Activated naive CD4-positive, alpha-beta T cell treated with Interleukin-2 at 50 U/mL for 16 hours (primary cell): ENCODE data around the gene ARHGAP15.
A peak's percentile ranks its signal among the peaks of the same experiment; 100 is the strongest.

Experiments used
- DNase-seq: peaks from one replicate; pipeline ENCODE4 v3.0.0-alpha.2; 2020

Gene ARHGAP15

DNA sequence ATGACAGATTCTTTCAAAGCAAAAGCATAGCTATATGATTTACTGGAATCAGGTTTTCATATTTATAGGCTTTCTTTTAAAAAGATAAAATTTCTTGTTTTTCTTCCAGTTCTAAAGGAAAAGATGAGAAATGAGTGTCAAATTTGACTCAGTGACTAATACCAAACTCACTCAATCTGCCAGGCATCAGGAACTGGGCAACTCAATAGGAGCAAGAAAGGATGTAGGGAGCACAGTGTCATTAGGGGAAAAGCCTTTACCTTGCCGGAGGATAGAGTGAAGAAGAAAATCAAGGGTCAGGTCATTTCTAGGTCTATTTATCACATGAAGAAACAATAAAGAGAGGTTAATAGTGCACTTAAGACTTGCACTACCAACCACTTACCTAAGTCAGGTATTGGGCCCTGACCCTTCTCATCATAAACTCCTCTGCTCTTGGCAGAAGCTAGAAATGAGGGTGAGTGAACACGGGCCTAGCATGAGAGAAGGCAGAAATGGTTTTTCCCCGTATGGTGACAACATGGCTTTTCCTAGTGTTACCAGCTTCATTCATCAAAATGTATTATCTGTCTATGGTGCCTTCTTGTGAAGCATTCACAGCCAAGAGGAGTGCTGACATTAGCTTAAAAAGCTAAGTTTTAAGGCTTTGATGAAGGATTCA lies 151.0 kb downstream of the ARHGAP15 start:
- DNase-seq, result no peak

DNA sequence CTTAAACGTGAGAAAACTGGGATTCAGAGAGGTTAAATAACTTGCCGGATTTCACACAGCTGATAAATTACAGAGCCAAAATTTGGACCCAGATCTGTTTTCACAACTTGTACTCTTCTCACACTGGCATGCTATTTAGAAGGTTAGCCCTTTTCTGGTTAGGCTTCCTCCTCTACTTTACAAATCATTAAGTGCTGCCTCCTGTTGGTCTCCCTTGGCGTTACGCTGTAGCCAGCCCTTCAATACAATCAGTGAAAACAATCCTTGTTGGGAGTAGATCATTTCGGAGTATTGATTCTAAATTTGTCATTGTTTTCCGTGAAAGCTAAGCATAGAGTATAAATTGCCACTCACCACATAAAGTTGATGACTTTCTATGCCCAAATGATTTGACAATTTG lies 153.5 kb downstream of the ARHGAP15 start:
- peak; percentile 25 for DNase-seq

DNA sequence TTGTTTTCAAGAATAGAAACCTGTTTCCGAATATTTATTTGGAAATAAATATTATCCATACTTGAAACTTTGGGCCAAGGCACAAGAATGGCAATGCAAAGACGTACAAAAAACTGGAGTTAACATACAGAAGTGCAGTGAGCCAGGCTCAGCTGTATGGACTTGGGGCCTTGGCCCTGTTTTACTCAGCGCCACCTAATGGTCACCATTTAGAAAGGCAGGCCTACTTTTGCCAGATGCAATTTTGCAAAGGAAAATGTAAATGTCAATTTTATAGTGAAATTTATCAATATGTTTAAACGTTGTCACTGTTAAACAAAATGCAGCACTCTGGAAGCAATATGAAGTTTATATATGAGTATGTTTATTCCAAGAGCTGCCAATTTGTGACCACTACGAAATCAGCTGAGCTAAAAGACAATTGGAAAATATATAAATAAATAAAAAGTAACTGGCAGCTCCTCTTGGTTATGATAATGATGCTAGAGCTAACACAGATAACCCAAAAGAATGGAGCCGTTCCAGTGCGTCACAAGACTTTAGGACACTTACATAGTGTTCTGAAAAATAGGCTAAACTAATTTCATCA lies 155.0 kb downstream of the ARHGAP15 start:
- DNase-seq, result peak; percentile 30

DNA sequence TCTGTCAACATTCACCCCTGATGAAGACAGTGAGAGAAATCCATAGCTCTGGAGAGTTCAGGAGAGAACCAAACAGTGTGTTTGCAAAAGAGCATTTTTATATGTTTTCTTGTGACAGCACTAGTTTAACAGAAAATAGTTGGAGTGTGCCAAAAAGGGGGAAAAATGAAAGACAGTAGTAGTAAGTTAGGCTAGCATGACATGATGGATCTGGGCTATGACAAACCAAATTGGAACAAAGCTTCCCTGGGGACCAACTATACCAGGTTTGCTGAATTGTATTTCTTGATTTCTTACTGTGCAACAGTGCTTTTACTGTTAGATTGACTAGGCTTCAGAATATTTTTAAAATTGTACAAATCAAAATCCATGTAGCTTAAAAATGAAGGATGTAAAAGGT lies 159.8 kb downstream of the ARHGAP15 start:
- no peak for DNase-seq

DNA sequence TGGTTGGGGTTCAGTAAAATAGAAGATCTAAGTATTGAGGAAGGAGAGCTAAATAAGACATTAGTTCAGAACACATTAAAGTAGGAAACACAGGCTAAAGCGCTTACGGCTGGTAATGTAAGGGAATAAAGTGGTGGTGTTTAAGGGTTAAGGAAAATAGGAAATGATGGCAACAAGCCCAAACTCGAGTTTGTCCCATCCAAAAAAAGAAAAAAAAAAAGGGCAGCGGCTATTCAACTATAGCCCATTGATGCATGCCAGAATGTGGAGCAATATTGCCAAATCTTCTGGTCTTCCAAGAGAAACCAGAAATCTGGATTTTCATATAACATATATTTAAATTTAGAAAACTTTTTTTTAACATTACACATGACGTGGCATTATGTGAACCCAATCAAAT lies 161.0 kb downstream of the ARHGAP15 start:
- no peak for DNase-seq

DNA sequence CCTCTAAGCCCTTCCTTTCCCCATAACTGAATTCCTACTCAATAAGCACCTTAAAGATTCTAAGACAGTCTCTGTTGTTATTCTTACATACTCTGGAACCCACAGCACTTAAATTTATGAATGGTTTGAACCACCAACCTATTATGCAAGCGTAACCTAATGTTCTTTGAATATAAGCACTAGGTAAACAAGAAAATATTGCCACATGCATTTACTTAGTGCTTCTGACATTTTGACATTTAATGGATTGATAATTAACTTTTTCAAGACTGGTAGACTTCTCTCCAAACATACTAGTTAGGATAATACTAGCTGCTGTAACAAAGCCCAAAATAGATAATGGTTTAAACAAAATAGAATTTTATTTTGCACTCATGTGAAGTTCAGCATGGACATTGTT lies 164.8 kb downstream of the ARHGAP15 start:
- DNase-seq, result no peak

DNA sequence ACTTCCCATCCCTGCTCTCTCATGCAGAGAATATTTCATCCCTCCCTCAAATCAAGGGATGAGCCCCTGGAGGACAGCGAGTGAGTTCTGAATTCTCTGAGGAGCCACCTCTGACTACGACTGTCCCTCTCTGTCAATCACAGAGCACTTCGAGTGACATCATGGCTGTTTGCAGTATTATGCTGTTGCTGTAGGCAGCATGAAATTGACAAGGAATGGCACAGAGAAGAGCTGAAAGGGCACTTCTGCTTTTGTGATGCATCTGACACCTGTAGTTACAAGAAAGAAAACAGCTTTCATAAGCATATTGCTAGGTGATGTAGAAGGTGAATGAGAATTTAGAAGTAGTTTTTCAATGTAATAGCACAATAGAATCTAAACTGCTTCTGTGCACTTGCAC lies 166.9 kb downstream of the ARHGAP15 start:
- no peak for DNase-seq

DNA sequence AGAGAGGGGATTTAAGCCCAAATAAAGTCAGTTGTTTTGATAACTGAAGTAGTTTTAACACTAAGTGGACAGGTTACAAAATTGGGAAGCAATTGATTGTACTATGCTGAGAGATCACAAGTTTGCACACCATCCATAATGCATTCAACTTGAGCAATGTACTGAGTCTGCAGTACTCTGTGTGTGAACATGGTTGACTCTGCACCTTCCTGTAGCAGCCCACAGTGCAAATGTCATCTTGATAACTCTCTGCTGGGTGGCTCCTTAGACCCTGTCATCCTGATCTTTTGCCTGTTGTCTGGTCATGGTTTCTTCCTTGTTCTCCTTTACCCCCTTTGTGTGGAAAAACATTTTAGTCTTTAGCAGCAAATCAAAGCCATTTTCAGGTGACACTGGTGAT lies 168.0 kb downstream of the ARHGAP15 start:
- no peak for DNase-seq

DNA sequence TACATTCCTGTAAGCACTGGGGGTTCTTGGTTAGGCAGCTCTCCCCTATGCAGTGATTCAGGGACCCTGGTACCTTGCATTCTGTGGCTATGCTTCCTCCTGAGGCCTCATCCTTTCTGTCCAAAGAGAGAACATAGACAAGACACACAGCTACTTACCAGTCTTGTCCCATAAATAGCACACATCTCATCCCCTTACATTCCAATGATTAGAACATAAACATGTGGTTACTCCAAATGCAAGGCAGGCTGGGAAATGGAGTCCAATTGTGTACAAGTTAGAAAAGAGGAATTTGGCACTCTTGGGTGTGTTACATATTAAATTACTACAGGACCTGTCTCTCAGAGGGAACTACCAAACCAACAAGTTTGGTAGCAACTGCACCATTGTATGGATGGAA lies 171.3 kb downstream of the ARHGAP15 start:
- DNase-seq, result no peak

DNA sequence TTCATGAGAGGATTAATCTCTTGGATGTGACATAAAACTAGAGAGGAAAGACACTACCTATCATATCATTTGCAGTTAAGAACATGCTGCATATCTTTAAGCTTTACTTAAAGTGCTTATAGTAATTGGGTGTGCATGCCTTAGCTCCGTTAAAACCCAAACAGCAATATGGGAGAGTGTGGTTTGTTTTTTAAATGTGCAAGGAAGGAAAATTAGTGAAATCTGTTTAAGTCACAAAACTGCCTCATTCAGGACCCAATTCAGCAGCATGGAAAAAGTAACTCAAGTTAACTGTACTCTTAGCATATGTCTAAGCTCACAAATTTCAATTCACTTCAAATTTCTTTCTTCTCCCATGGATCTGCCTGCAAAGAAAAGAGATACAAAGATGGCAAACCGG lies 182.2 kb downstream of the ARHGAP15 start:
- DNase-seq, result no peak

DNA sequence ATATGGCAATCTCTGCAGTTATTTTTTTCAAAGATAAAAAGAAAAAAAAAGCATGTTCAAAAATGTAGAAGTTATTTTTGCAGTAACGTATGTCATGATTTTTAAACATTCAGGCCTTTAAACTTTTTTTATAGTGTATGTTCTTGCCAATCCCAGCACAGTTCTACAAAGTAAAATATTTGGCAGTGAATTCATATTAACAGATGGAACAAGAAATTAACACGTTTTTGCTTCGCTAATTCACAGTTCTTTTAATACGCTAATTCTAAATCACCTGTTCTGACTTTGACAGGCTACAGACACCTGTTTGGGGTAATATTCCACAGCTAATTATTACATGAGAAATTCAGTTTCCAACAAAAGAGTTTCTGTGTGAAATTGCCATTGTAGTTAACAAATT lies 183.2 kb downstream of the ARHGAP15 start:
- DNase-seq, result no peak

DNA sequence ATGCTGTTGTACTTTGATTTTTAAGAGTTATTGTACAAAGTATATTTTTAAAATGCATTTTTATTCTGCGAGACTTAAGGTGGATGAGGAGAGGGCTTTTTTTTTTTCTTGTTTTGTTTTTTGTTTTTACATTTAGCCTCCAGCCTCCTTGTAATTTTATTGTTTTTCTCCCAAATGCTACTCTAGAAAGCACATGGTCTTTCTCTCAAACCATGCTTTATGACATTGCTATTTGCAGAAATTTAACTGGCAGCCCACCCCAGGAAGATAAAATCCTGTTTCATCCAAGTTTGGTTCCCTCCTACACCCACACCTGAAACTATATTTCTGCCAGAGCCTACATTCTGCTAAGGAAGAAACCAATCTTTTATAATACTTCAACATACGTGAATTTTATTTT lies 184.6 kb downstream of the ARHGAP15 start:
- no peak for DNase-seq

DNA sequence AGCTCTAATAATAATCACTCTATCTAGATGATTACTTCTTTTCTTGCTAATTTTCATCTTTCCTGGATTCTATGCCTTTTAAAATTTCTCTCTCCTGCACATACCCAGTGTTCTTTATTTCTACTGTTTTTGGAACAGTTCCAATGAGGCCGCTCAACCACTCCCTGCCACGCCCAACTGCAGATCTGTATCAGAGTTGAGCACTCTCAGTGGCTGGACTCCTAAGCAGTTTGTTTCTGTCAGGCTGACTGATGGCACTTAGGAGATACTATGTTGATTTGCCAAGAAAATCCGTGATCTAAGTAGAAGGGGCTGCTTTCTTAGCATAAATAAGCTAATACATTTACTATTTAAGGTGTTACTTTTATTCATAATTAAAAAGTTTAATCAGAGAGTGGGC lies 192.8 kb downstream of the ARHGAP15 start:
- DNase-seq, result no peak

DNA sequence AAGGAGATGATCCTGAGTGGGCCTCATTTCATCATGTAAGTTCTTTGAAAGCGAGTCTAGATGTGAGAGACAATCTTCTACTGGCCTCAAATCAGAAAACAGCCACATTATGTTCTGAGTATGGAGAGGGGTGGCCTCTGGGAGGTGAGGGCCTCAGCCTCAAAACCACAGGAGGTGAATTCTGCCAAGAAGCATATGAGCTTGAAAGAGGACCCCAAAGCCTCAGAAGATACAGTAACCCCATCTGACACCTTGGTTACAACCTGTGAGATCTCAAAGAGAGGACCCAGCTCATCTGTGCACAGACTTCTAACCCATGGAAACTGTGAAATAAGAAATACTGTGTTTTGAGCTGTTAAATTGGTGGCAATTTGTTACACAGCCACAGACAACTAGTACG lies 200.1 kb downstream of the ARHGAP15 start:
- DNase-seq, result no peak

DNA sequence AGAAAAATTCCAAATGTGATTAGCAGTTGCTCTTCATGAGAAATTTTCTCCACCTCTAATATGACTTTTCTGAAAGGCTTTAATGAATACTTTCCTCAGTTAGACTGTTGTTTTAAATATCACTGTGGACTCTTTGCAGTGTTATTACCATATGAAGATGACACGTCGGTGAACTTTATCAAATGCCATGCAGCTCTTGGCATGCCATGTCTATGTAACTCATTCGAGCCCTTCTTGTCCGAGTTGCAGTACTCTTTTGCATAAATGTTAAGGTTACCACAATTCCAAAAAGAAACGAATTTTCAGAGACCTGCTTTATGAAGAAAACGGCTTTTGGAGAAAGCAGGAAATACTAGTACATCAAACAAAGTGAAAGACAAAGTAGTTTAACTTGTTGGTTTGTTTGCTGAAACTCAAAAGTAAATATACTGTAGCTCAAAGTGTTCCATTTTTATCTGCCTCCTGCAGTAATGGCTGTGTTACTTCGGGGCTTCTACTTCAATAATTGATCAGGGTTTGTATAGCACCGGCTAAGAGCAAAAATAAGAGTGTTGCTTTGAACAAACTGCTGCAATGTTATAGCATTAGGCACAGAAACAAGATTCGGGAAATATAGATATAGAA lies 204.1 kb downstream of the ARHGAP15 start:
- no peak for DNase-seq

DNA sequence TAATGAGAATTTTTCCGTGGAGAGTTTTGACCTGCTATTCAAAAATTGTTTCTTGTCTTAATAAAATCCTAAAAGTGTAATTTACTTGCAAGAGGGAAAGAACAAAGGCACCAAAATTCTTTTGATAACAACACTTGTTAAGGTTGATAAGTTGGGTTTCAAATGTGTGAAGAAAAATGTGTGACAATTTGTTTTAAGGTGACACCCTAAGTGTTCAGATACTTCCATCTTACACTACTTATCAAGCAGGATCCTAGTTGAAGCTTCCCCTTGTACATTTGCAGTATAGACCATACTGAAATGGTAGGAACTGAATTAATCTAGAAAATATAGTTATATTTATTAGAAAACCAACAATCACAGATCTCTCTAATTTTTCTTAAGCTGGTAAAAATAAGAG lies 204.6 kb downstream of the ARHGAP15 start:
- DNase-seq, result no peak

DNA sequence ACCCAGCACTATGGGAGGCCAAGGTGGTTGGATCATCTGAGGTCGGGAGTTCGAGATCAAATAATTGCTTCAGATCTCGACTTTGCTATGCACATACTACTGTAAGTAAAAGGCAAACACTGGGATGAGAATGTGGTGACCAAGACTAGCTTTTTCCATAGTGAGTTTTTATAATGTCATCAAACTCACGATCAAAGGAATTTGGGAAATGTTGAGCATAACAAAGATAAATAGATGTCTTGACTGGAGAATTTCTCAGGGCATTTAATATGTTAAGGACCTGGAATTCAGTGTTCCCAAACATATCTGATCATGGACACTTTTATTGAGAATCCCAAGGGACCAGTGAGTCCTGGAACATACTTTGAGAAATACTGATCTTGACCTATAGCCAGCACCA lies 205.6 kb downstream of the ARHGAP15 start:
- DNase-seq, result no peak

DNA sequence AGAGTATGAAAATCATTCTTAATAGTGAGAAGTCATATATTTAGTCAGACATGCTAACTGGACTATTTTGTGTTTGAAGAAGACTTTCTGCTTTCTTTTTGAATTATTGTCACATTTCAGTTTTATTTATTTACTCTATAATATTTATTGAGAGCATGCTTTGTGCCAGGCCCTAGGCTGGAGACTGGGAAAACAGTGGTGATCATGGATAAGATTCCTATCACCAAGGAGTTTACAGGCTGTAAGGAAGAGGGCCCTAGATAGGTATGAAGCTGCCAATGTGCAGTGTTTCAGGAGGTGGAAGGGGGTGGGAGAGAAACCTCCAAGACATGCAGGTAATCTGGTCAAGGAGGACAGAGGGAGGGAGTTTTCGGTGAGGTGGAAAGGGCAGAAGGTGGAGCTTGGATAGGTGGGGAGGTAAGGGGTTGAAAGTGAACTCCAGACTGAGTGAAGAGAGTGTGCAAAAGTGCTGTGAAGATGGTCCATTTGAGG lies 207.5 kb downstream of the ARHGAP15 start:
- DNase-seq, result no peak

DNA sequence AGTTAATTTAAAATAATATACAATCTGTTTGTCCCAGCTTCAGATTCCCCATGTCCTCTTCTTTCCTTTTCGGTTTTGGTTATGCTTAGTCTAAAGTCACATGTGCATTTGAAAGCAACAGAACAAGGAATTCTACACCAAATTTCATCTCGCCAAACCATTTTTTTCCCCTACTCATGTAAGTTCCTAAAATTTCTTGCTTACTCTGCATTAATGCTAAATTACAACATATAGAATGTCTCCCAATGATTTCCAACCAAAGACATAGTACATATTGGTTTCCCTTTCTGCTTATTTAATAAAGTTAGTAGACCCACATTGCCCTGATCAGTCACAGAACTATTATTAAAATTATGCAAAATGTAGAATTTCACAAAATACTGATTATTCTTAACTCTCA lies 212.3 kb downstream of the ARHGAP15 start:
- no peak for DNase-seq

DNA sequence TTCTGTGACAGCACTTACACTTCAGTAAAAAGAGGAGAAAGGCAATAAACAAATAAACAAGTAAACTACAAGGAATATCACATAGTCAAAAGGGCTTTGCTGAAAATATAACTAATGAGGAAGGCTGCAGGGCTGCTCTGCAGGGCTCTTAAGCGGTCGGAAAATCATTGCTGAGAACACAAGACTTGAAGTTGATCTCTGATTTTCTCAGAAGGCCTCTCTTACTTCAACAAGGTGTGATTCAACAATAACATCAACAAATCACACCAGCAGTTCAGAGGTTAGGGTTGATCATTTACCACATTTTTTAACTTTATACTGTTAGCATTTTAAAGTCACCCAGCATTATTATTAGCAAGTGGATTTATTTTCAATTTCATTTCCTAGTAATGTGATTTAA lies 215.6 kb downstream of the ARHGAP15 start:
- DNase-seq, result no peak

DNA sequence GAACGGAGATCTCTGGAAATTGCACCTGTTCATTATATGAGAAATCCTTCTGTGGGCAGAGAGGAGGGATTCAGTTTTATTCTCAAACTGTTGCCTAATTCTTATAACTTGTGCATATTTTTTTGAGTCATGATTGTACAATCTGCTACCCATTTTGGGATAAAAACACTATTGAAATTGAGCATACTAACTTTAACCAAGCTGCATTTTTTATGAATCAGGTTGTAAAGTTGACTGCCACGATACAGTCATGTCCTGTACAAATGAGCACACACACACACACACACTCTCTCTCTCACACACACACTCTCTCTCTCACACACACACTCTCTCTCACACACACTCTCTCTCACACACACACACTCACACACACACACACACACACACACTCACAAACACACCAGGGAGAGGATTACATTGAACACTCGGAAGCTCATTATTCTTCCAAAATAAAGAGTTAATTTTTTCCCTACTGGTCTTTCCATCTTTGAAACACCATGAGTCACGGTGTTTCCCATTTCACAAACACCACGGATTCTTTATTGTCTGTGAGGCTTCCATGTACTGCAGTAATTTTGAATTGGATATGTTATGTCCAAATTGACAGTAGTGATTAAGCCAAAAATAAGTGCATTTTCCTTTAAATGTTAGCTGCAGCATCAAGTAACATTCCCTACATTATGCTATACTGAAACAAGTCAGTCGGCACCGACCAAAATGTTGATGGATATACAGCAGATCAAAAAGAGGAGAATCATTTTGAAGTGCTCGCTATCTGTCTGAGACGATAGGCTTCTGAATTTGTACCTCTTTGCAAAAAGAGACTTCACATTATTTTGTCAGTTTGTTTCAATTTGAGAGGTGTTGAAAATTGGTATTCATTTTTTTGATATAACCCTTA lies 216.9 kb downstream of the ARHGAP15 start:
- no peak for DNase-seq

DNA sequence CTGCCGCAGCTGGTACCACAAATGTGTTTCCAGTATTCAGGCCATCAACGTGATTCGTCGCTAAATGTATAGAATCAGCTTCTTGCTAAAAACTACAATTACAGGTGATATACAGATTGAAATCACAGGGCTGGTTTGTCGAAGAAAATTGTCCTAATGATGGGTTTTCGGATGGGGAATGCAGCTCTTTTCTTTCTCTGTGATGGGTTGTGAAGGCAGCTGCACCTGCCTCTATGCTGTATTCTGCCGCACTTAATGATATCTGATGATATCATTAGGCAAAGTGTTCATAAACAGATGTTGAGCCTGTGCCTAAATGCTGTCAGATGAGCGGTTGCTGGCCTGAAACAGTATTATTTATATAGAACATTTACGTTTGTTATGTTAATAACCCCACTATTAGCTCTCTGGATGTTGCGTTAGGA lies 218.1 kb downstream of the ARHGAP15 start:
- no peak for DNase-seq

DNA sequence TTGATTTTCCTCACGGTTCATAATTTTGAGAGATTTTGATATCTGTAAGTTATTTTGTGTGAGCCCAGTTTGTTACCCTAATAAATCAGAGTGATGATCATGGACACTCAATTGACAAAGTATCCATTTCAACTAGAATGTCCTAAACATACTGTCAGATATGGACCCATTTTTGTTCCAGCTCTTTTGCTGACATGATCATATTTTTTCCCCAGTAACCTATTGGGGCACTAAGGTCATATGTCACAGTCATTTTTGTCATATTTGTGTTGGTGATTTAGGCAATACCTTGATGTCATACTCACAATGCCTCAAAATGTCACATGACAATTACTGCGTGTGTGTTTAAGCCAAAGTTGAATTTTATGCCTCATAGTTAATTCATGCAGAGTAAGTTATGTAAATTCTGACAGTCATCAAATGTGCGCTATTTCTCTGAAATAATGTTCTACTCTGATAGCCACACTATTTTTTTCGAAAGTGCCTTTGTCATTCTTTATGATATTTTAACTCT lies 218.7 kb downstream of the ARHGAP15 start:
- DNase-seq, result no peak
